Stimulated activated CD8-positive, alpha-beta memory T cell treated with anti-CD3 and anti-CD28 coated beads, Interleukin-7, amount 100 ng/mL, for 1 hour (primary cell): ENCODE data around the gene LRRC8C.

ENCODE experiments used
- DNase-seq, 2 donors: peaks; one replicate each; pipeline ENCODE4 v3.0.0-alpha.2; 2020; ENCODE audit warnings: low read depth in 2 of 2

Gene LRRC8C

DNA sequence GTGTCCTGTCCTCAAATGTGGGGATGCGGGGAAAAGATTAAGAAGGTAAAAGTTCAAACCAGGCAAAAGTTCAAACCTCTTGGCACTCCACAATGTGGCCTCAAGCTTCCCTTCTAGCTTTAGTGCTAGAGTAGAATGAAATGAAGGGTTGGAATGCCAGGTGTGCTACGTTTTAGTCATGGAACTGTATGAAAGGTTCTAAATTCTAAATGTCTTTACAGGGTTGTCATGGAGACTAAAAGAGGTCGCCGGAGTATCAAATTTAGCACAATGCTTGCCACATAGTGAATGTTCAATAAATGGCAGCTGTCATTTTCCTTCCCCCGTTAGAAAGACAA is 130.7 kb downstream of the LRRC8C start:
- no peak for DNase-seq

DNA sequence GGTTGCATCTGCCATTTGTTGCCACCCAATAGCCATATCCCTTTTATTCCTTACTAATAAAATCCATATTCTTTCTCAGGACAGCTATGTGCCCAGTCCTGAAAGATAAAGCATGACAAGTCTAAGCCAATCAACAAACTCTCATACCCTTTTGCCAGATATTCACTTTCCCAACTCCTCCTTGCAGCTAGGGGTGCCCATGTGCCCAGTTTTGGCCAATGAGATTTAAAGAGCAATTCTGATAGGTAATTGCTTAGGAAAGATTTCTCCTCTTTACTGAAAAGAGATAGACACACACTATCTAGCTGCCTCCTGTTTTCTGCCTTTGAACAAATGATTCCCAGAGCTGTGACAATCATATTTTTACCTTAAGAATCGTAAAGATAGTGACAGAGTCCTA is 132.9 kb downstream of the LRRC8C start:
- DNase-seq, result no peak

DNA sequence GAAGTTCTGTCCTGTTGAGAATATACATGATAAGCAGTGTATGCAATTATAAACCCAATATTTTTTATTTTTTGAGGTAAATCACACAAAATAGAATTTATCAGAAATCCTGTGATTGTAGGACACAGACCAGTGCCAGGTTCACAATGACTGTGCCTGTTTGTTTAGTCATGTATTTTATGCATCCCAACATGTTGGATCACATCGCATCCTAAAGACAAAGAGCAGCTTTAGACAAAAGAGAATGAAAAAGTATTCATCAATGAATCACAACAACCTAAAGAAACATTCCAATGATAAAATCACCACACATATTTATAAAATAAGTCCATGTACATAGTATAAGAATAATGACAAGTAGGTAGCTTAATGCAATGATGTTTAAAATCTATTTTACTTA is 134.7 kb downstream of the LRRC8C start:
- DNase-seq, result no peak
